NK-92 (cell line): ENCODE data around the gene NCK1.
"Not testable (repeated sequence)": the region's sequence is repeated elsewhere in the genome, so short reads cannot be mapped to it uniquely, and the experiment has no call there.

ENCODE experiments used
- DNase-seq: peaks from one replicate; lab custom pipeline; 2025; ENCODE audit not compliant: unreplicated experiment; lab: John Stamatoyannopoulos, UW

The NCK1 gene

GRCh38 chr3:136982033-136982432 is 120.0 kb downstream of the NCK1 start:
- DNase-seq = no peak

GRCh38 chr3:136982520-136983138 is 120.6 kb downstream of the NCK1 start:
- DNase-seq = no peak

GRCh38 chr3:136984837-136985236 is 122.8 kb downstream of the NCK1 start:
- no peak for DNase-seq

- not testable (repeated sequence) for DNase-seq
These were observed 125.5 kb downstream of the NCK1 start for GRCh38 chr3:136987398-136987980.

- DNase-seq = no peak
These were observed 126.6 kb downstream of the NCK1 start for GRCh38 chr3:136988651-136989050.

- DNase-seq = no peak
These were observed 127.9 kb downstream of the NCK1 start for GRCh38 chr3:136989781-136990524.

GRCh38 chr3:136990826-136991225 is 128.8 kb downstream of the NCK1 start:
- no peak for DNase-seq

GRCh38 chr3:136992115-136992514 is 130.1 kb downstream of the NCK1 start:
- DNase-seq = no peak

- no peak for DNase-seq
These were observed 132.9 kb downstream of the NCK1 start for GRCh38 chr3:136994772-136995516.

GRCh38 chr3:136995652-136996051 is 133.6 kb downstream of the NCK1 start:
- no peak for DNase-seq
